Adrenal gland (tissue), 12 donors: Measurements from ENCODE around the gene NUP85. TPM values are rescaled to one million over a fixed set of nuclear protein-coding genes. Genes with fewer than 3 reads are reported as not detected.
A peak's percentile ranks its signal among the peaks of the same experiment; 100 is the strongest.

Source experiments
- DNase-seq, 7 donors: peaks; one replicate each; pipeline ENCODE4 v3.0.0-alpha.2; 2019 to 2020
- H3K27ac ChIP-seq, 5 donors: fragments of 200-600 bp; sonication (generic) in 4 of 5; 1 replicate in 3 of 5; 2 replicates in 2 of 5; pipeline versions ENCODE4 v1.5.1 to v1.8.0; 2016 to 2020; ENCODE audit warnings: mild to moderate bottlenecking in 1 of 5
- H3K27me3 ChIP-seq: fragments of 200-600 bp; 2 replicates; pipeline ENCODE4 v1.8.0; 2021
- H3K36me3 ChIP-seq, 2 donors: fragments of 200-600 bp; replicated peaks in 1 of 2; 1 replicate in 1 of 2; 2 replicates in 1 of 2; pipeline versions ENCODE4 v1.5.1 to v1.8.0; 2018 to 2022
- H3K4me1 ChIP-seq, 2 donors: fragments of 200-600 bp; replicated peaks in 1 of 2; 1 replicate in 1 of 2; 2 replicates in 1 of 2; pipeline versions ENCODE4 v1.5.1 to v1.8.0; 2018 to 2021
- H3K4me3 ChIP-seq, 4 donors: fragments of 200-600 bp; sonication (generic) in 3 of 4; one replicate each; pipeline ENCODE4 v1.5.1; 2016 to 2018
- H3K9me3 ChIP-seq, 3 donors: fragments of 200-600 bp; sonication (generic) in 1 of 3; replicated peaks in 1 of 3; 1 replicate in 2 of 3; 2 replicates in 1 of 3; pipeline versions ENCODE4 v1.5.1 to v1.8.0; 2016 to 2021
- POLR2A ChIP-seq, 2 donors: fragments of 450-650 bp; IDR thresholded peaks; one replicate each; pipeline ENCODE4 v1.6.1; 2017; ENCODE audit warnings: antibody characterized with exemption in 2 of 2, mild to moderate bottlenecking in 2 of 2, moderate library complexity in 1 of 2
- WGBS, 4 donors: extraction: QIAGEN DNeasy Blood & Tissue Kit in 2 of 4; methylation state at CpG; one replicate each; pipeline versions ENCODE4 v1.1.5 to v1.1.7; 2013 to 2017; 5-methylcytosine and 5-hydroxymethylcytosine counted together
- intact Hi-C, 2 donors: fragments of 100-400 bp; cut with DNase I; formaldehyde crosslinking; loops; one replicate each; pipeline versions ENCODE4 v1.14.1 to v1.15.0; 2022 to 2023
- polyA plus RNA-seq, 3 donors: library from polyadenylated mRNA; stranded (reverse); fragments of 200-250 nt in 2 of 3; fragments of 350-450 nt in 1 of 3; fragmentation: Illumina TruSeq in 1 of 3; extraction: RNeasy Lipid Tissue Mini Kit (QIAGEN cat#74804) in 1 of 3; gene quantifications; one replicate each; pipeline ENCODE4 v1.2.3, GENCODE V29; 2013 to 2014
- total RNA-seq, 9 donors: library from RNA; depleted of rRNA in 4 of 9; stranded (reverse); fragments of >200 nt in 4 of 9; fragments of 120-200 nt in 1 of 9; fragmentation: NEBNext Ultra II Directional in 1 of 9; extraction: Animal tissue kit (Norgen Biotek cat#: 25700) in 1 of 9; gene quantifications; one replicate each; pipeline versions ENCODE4 v1.1.0 to v1.2.4, GENCODE V29; 2013 to 2023
- TF ChIP-seq, protein P1 (sequence below), 6 experiments: fragments of 450-650 bp in 4 of 6; fragments of 200-600 bp in 2 of 6; sonication (generic) in 1 of 6; IDR thresholded peaks; 1 replicate in 5 of 6; 2 replicates in 1 of 6; pipeline versions ENCODE4 v1.5.1 to v1.8.0; 2016 to 2021; ENCODE audit warnings: antibody characterized with exemption in 6 of 6, mild to moderate bottlenecking in 2 of 6, moderate library complexity in 1 of 6
- donor health status: healthy with polysubstance abuse.
- donor health status: Bipolar disorder and iron deficiency.
- donor health status: DM: yes; HTN: yes; CAD: no.
- donor health status: DM: no; HTN: no; CAD: no.
- donor health status: DM: no; HTN: no; CAD: no.
- donor health status: DM: yes; HTN: yes; CAD: no.

Gene NUP85
- total and polyA plus RNA-seq, 12 donors, result 18.7 to 53.8 (median 33.5) TPM

- no peaks in the 10 kb centered on the region for H3K27me3 ChIP-seq
- peak in 1 of 7 donors; percentile 65 for DNase-seq
- H3K4me1 ChIP-seq, result peaks cover 11 to 26% of the 10 kb centered on the region in 2 donors
- 71 to 86% (median 80%) methylated on average over 13 to 17 of the region's 17 CpGs for WGBS, 4 donors
- H3K27ac ChIP-seq, result peak overlapping the region in 1 of 5 donors; percentile 23
- intact Hi-C loops, result no loop called here
- no peak overlapping the region for H3K4me3 ChIP-seq
- TF ChIP-seq, protein P1, sequence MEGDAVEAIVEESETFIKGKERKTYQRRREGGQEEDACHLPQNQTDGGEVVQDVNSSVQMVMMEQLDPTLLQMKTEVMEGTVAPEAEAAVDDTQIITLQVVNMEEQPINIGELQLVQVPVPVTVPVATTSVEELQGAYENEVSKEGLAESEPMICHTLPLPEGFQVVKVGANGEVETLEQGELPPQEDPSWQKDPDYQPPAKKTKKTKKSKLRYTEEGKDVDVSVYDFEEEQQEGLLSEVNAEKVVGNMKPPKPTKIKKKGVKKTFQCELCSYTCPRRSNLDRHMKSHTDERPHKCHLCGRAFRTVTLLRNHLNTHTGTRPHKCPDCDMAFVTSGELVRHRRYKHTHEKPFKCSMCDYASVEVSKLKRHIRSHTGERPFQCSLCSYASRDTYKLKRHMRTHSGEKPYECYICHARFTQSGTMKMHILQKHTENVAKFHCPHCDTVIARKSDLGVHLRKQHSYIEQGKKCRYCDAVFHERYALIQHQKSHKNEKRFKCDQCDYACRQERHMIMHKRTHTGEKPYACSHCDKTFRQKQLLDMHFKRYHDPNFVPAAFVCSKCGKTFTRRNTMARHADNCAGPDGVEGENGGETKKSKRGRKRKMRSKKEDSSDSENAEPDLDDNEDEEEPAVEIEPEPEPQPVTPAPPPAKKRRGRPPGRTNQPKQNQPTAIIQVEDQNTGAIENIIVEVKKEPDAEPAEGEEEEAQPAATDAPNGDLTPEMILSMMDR (IDR thresholded peaks at IDR 0.05), result no peak
- no peak for TF ChIP-seq POLR2A (IDR thresholded peaks at IDR 0.05)
- peaks cover 0 to 38% of the 10 kb centered on the region in 2 donors for H3K36me3 ChIP-seq
- no peaks in the 10 kb centered on the region for H3K9me3 ChIP-seq
Measured at GRCh38 chr17:75265614-75266315, 60.3 kb downstream of the NUP85 start.

DNA sequence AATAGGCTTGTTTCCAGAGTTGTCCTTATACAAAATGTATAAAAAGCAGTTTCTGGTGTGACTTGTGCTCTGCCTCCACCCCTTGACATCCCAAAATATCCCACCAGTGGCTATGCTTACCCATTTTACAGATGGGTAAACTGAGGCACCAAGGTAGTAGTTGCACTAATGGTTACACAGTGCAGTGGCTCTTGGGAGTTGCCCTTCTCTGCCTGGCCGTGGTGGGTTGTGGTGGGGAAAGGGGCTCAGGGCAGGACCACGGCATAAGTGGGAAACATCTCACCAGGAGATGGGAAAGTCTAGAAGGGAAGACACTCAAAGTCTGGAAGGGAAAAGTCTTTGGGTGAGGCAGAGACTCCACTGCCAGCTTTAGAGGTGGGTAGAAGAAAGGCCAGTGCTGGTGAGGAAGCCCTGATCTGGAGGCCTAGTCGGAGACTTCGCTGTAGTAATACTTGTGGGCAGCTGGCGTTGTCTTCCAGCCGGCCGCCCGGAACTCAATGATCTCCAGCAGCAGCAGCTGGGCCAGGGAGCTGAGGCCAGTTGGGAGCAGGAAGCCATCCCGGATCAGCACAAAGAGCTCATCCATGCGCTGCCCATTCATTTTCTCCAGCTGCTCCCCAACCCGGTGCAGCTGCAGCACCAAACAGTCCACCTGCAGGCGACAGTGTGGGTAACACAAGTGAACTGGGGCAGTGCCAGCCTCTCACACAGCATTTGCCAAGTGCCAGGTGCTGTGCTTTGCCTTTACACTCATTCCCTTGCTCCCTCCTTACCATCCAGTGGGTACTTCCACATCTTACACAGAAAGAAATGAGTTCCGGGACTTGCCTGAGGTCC is 61.1 kb downstream of the NUP85 start:
- TF ChIP-seq, protein P1 (IDR thresholded peaks at IDR 0.05), result no peak
- TF ChIP-seq POLR2A (IDR thresholded peaks at IDR 0.05), result no peak

GRCh38 chr17:75267153-75267410 is 61.6 kb downstream of the NUP85 start:
- Histone ChIP-seq H3K9me3 (no peaks in the 10 kb centered on the region), H3K27me3 (no peaks in the 10 kb centered on the region), H3K4me3 (no peak overlapping the region), H3K27ac (peak overlapping the region in 1 of 5 donors; percentile 4), H3K36me3 (peaks cover 0 to 38% of the 10 kb centered on the region in 2 donors), H3K4me1 (peaks cover 13 to 29% of the 10 kb centered on the region in 2 donors)
- no peak for DNase-seq
- WGBS, 4 donors, result 38 to 60% (median 52%) methylated on average over 2 of the region's 2 CpGs
- TF ChIP-seq, protein P1 (IDR thresholded peaks at IDR 0.05), result no peak
- no peak for TF ChIP-seq POLR2A (IDR thresholded peaks at IDR 0.05)
- intact Hi-C loops, result no loop called here

More for the DNA sequence above, 61.1 kb downstream of the NUP85 start:
- Histone ChIP-seq H3K9me3 (no peaks in the 10 kb centered on the region), H3K27ac (peak overlapping the region in 1 of 5 donors; percentile 4), H3K36me3 (peaks cover 0 to 38% of the 10 kb centered on the region in 2 donors), H3K4me3 (no peak overlapping the region), H3K4me1 (peaks cover 11 to 25% of the 10 kb centered on the region in 2 donors), H3K27me3 (no peaks in the 10 kb centered on the region)
- DNase-seq, result peak in 1 of 7 donors; percentile 52
- intact Hi-C loops, result no loop called here
- 83 to 91% (median 89%) methylated on average over 13 of the region's 13 CpGs for WGBS, 4 donors

GRCh38 chr17:75267411-75268232 is 62.1 kb downstream of the NUP85 start:
- Histone ChIP-seq H3K4me1 (peaks cover 16 to 29% of the 10 kb centered on the region in 2 donors), H3K27ac (no peak overlapping the region), H3K27me3 (no peaks in the 10 kb centered on the region), H3K36me3 (peaks cover 0 to 38% of the 10 kb centered on the region in 2 donors), H3K4me3 (no peak overlapping the region), H3K9me3 (no peaks in the 10 kb centered on the region)
- intact Hi-C loops, result no loop called here
- DNase-seq, result no peak
- 42 to 50% (median 44%) methylated on average over 6 to 14 of the region's 14 CpGs for WGBS, 4 donors
- TF ChIP-seq, protein P1 (IDR thresholded peaks at IDR 0.05), result no peak
- TF ChIP-seq POLR2A (IDR thresholded peaks at IDR 0.05), result no peak
